SK-N-SH (cell line): ENCODE results near the gene CXCR5.

ENCODE experiments used
- FOXM1 ChIP-seq: IDR thresholded peaks from 2 replicates; pipeline ENCODE4 v1.4.0; 2012; ENCODE audit warnings: low read depth, mild to moderate bottlenecking
- NFIC ChIP-seq: IDR thresholded peaks from 2 replicates; pipeline ENCODE4 v1.4.0; 2012; ENCODE audit warnings: borderline replicate concordance
- POLR2AphosphoS5 ChIP-seq: IDR thresholded peaks from 2 replicates; pipeline ENCODE4 v1.6.1; 2012; ENCODE audit warnings: low read depth, low read length
- RFX5 ChIP-seq: IDR thresholded peaks from 2 replicates; pipeline ENCODE4 v1.6.1; 2012; ENCODE audit warnings: mild to moderate bottlenecking, improper control_type of control experiment, low read length
- SIN3A ChIP-seq: IDR thresholded peaks from 2 replicates; pipeline ENCODE4 v1.6.1; 2012; ENCODE audit warnings: low read depth, mild to moderate bottlenecking, low read length, moderate library complexity, borderline replicate concordance
- TAF1 ChIP-seq: IDR thresholded peaks from 2 replicates; pipeline ENCODE4 v1.6.1; 2012; ENCODE audit warnings: low read depth, mild to moderate bottlenecking, low read length, moderate library complexity, borderline replicate concordance
- TF ChIP-seq, protein P1 (sequence below): fragments of 200-600 bp; sonication (generic); IDR thresholded peaks from 2 replicates; pipeline ENCODE4 v1.6.1; 2017; ENCODE audit warnings: antibody characterized with exemption, mild to moderate bottlenecking, moderate library complexity

DNA sequence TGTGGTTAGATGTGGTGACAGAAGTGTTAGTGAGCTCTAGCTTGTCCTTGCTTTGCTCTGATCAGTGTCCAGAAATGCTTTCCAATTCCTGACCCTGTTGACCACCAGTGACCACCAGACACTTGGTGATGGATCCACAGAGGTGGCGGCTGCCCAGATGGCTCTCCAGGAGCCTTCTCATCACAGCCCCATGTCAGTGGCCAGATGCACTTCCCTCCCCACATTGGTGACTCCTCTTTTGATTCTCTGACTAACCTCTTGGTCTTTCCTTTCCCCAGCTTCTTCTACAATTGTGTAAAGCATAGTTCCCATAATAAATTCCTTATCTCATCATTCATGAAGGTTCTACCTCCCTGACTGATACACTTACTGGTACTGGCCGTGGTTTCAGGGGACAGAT is 40.1 kb upstream of the CXCR5 start:
- TF ChIP-seq POLR2AphosphoS5 (no peak), SIN3A (no peak), FOXM1 (no peak), NFIC (no peak), RFX5 (no peak), TAF1 (no peak)
- TF ChIP-seq, protein P1, sequence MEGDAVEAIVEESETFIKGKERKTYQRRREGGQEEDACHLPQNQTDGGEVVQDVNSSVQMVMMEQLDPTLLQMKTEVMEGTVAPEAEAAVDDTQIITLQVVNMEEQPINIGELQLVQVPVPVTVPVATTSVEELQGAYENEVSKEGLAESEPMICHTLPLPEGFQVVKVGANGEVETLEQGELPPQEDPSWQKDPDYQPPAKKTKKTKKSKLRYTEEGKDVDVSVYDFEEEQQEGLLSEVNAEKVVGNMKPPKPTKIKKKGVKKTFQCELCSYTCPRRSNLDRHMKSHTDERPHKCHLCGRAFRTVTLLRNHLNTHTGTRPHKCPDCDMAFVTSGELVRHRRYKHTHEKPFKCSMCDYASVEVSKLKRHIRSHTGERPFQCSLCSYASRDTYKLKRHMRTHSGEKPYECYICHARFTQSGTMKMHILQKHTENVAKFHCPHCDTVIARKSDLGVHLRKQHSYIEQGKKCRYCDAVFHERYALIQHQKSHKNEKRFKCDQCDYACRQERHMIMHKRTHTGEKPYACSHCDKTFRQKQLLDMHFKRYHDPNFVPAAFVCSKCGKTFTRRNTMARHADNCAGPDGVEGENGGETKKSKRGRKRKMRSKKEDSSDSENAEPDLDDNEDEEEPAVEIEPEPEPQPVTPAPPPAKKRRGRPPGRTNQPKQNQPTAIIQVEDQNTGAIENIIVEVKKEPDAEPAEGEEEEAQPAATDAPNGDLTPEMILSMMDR = no peak
